DOHH2 (cell line): ENCODE results near the gene MUL1.

ENCODE experiments used
- H3F3A ChIP-seq: fragments of 200-600 bp; sonication (generic), shearing (Covaris generic); 2 replicates; pipeline ENCODE4 v1.6.0; 2016; ENCODE audit warnings: antibody characterized with exemption, mild to moderate bottlenecking; ENCODE audit not compliant: control insufficient read depth, insufficient read depth
- H3K27ac ChIP-seq: fragments of 200-600 bp; sonication (generic); 2 replicates; pipeline ENCODE4 v1.5.1; 2014; ENCODE audit warnings: low read depth, mild to moderate bottlenecking, low read length, moderate library complexity
- H3K27me3 ChIP-seq: fragments of 200-600 bp; sonication (generic); 2 replicates; pipeline ENCODE4 v1.6.1; 2014; ENCODE audit warnings: mild to moderate bottlenecking, low read length, mixed read lengths; ENCODE audit not compliant: control insufficient read depth
- H3K36me3 ChIP-seq: fragments of 200-600 bp; sonication (generic); 2 replicates; pipeline ENCODE4 v1.6.1; 2014; ENCODE audit warnings: mild to moderate bottlenecking, low read length, moderate library complexity, mixed read lengths; ENCODE audit not compliant: control insufficient read depth
- H3K4me1 ChIP-seq: fragments of 200-600 bp; sonication (generic); 2 replicates; pipeline ENCODE4 v1.6.1; 2014; ENCODE audit warnings: mild to moderate bottlenecking, low read length, mixed read lengths; ENCODE audit not compliant: control insufficient read depth
- H3K4me2 ChIP-seq: fragments of 200-600 bp; sonication (generic); 2 replicates; pipeline ENCODE4 v1.6.0; 2014; ENCODE audit warnings: mild to moderate bottlenecking, low read length, moderate library complexity
- H3K4me3 ChIP-seq: fragments of 200-600 bp; sonication (generic); 2 replicates; pipeline ENCODE4 v1.5.1; 2014; ENCODE audit warnings: mild to moderate bottlenecking, low read length, mixed read lengths
- H3K79me2 ChIP-seq: fragments of 200-600 bp; sonication (generic); 2 replicates; pipeline ENCODE4 v1.6.1; 2014; ENCODE audit warnings: mild to moderate bottlenecking, low read length, mixed read lengths; ENCODE audit not compliant: control insufficient read depth
- H3K9me2 ChIP-seq: fragments of 200-600 bp; sonication (generic); replicated peaks from 2 replicates; pipeline ENCODE4 v1.6.1; 2014; ENCODE audit warnings: mild to moderate bottlenecking, low read length, mixed read lengths; ENCODE audit not compliant: control insufficient read depth
- H3K9me3 ChIP-seq: fragments of 200-600 bp; sonication (generic); 2 replicates; pipeline ENCODE4 v1.6.1; 2014; ENCODE audit warnings: antibody characterized with exemption, low read length, mixed read lengths; ENCODE audit not compliant: control insufficient read depth, insufficient read depth
- H4K20me1 ChIP-seq: fragments of 200-600 bp; sonication (generic); 2 replicates; pipeline ENCODE4 v1.6.0; 2014; ENCODE audit warnings: low read depth, mild to moderate bottlenecking, antibody characterized with exemption, low read length, moderate library complexity; ENCODE audit not compliant: control insufficient read depth, insufficient read depth
- EZH2phosphoT487 ChIP-seq: fragments of 200-600 bp; sonication (generic); IDR thresholded peaks from 2 replicates; pipeline ENCODE4 v1.6.1; 2017; ENCODE audit warnings: borderline replicate concordance, mild to moderate bottlenecking, antibody characterized with exemption, low read length, moderate library complexity, mixed read lengths
- TF ChIP-seq, protein P1 (sequence below): fragments of 200-600 bp; sonication (generic); IDR thresholded peaks from one replicate; pipeline ENCODE4 v1.5.1; 2014; ENCODE audit warnings: antibody characterized with exemption, mild to moderate bottlenecking, low read depth, low read length; ENCODE audit not compliant: poor library complexity, severe bottlenecking

Gene MUL1

DNA sequence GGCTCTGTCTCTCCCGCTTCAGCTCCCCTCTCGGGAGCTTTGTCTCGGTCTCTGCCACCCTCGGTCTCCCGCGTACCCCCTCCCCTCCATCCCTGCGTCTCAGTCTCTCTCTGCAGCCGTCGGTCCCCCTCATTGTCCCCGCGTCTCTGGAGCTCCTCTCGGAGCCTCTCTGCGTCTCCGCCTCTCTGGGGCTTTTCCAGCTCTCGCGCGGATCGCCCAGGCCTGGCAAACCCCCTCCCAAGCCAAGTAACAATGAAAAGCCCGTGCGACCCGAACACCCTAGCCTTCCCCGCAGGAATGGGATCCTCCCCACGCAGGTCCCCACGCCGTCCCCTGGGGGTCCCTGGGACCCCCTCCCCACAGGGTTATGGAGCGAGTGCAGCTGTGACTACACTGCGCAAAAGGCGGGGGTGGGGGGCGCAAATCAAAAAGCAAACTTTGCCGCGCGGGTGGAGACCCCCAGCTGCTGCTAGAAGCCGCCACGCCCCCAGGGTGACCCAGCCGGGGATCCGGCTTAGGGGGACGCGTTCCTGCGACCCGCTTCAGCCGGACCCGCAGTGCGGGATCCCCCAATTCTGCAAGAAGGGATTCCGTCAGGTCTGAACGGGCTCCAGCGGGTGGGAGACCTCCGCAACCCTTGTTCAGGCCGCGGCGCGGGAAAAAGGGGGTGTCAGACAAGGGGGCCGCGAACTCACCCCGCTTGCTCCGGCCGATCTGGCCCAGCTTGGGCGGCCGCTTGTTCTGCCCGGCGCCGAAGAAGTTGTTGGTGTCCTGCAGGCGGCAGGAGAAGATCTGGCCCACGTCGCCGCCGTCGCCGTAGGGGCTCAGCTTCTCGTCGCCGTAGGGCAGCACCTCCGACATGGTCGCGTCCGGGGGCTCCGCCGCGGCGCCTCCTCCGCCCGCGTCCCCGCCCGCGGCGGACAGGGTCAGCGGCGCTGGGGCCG is 23.2 kb downstream of the MUL1 start:
- Histone ChIP-seq H3K36me3 (no peaks in the 10 kb centered on the region), H3K4me3 (no peak overlapping the region), H3K9me2 (no peaks in the 10 kb centered on the region), H3K27ac (no peak overlapping the region), H3K27me3 (peaks cover 72% of the 10 kb centered on the region), H3K4me1 (0 out of 2 replicates have a peak, but pooled peaks cover 2% of the 10 kb centered on the region), H3F3A (no peaks in the 10 kb centered on the region), H3K4me2 (no peak overlapping the region), H3K79me2 (no peaks in the 10 kb centered on the region), H3K9me3 (no peaks in the 10 kb centered on the region), H4K20me1 (no peaks in the 10 kb centered on the region)
- TF ChIP-seq, protein P1, sequence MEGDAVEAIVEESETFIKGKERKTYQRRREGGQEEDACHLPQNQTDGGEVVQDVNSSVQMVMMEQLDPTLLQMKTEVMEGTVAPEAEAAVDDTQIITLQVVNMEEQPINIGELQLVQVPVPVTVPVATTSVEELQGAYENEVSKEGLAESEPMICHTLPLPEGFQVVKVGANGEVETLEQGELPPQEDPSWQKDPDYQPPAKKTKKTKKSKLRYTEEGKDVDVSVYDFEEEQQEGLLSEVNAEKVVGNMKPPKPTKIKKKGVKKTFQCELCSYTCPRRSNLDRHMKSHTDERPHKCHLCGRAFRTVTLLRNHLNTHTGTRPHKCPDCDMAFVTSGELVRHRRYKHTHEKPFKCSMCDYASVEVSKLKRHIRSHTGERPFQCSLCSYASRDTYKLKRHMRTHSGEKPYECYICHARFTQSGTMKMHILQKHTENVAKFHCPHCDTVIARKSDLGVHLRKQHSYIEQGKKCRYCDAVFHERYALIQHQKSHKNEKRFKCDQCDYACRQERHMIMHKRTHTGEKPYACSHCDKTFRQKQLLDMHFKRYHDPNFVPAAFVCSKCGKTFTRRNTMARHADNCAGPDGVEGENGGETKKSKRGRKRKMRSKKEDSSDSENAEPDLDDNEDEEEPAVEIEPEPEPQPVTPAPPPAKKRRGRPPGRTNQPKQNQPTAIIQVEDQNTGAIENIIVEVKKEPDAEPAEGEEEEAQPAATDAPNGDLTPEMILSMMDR, result no peak
- TF ChIP-seq EZH2phosphoT487, result no peak

DNA sequence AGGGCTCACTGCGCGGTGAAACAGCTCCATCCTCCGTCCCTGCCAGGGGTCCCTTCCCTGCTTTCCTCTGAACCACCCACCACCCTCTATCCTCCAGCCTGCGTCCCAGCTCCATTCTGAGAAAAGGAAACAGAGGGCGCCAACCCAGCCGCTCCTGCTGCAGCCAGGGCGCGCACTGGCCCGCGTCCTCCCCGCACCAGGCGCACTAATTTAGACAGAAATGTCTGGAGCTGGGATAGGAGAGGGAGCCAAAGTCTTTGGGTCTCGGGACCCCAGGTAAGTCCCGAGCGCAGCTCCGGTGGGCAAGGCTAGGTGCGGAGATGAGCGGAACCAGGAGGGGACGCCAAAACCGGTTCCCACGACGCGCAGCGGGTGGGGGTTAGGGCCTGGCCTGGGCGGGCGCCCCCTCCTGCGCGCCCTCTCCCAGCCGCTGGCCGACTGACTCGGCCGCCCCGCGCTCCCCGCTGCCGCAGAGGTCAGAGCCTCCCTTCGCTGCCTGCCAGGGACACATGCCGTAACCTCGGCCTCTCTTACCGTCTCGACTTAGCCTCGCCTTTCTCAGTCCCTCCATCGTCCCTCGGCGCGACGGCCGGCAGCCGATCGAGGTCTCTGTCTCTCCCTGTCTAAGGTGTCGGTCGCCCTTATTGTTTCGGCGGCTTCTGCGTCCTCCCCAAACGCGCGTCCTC is 24.0 kb downstream of the MUL1 start:
- Histone ChIP-seq H3K4me1 (0 out of 2 replicates have a peak, but pooled peaks cover 2% of the 10 kb centered on the region), H3K79me2 (no peaks in the 10 kb centered on the region), H3K4me2 (no peak overlapping the region), H3K27ac (no peak overlapping the region), H3F3A (no peaks in the 10 kb centered on the region), H4K20me1 (no peaks in the 10 kb centered on the region), H3K27me3 (peaks cover 77% of the 10 kb centered on the region), H3K9me2 (no peaks in the 10 kb centered on the region), H3K4me3 (no peak overlapping the region), H3K9me3 (no peaks in the 10 kb centered on the region), H3K36me3 (no peaks in the 10 kb centered on the region)
- TF ChIP-seq EZH2phosphoT487, result no peak
- TF ChIP-seq, protein P1, result no peak

DNA sequence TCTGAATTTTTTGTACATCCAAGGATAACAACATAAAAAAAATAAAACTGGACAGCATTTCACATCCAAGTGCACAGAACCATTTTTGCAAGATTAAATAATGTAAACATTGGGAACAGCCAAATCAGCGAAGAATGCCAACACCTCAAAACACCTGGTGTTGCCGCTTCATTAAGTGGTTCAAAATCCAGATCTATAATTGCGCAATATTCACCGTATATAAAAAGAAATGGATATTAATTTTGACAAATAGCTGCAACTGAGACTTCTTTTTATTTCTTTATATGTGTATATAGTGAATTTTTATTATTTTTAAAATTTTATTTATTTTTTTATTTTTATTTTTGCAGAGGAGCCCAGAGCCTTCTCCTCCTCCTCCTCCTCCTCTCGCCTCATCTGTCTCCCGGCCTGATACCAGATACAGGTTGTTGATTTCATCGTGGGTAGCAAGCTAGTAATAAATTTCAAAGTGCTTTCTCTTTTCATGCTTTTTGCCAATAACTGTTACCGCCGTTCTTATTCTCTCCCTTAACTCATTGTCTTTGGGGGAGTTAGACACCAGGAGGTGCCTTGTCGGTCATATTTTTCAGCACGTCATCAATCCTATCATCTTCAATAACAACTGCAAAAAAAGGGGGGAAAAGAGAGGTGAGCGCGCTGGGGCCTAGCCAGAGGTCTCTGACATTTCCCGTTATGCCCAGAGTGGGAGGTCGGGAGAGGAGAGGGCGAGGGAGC is 24.7 kb downstream of the MUL1 start:
- H4K20me1 ChIP-seq, result no peaks in the 10 kb centered on the region
- H3K4me3 ChIP-seq, result no peak overlapping the region
- 0 out of 2 replicates have a peak, but pooled peaks cover 2% of the 10 kb centered on the region for H3K4me1 ChIP-seq
- no peaks in the 10 kb centered on the region for H3K9me3 ChIP-seq
- H3K79me2 ChIP-seq, result no peaks in the 10 kb centered on the region
- no peaks in the 10 kb centered on the region for H3F3A ChIP-seq
- H3K27ac ChIP-seq, result no peak overlapping the region
- no peak for TF ChIP-seq EZH2phosphoT487
- TF ChIP-seq, protein P1, result no peak
- H3K9me2 ChIP-seq, result no peaks in the 10 kb centered on the region
- peaks cover 76% of the 10 kb centered on the region for H3K27me3 ChIP-seq
- H3K4me2 ChIP-seq, result no peak overlapping the region
- no peaks in the 10 kb centered on the region for H3K36me3 ChIP-seq
